ENCODE data around the gene MRLN.

MRLN gene

GRCh38 chr10:59724098-59724938 is 28.9 kb downstream of the MRLN start:
- Histone ChIP-seq H3K27ac (no peak overlapping the region), H3K9me3 (peaks cover 0 to 3% (median 0%) of the 10 kb centered on the region in 3 donors), H3K4me3 (no peak overlapping the region), H3K27me3 (no peaks in the 10 kb centered on the region), H3K36me3 (no peaks in the 10 kb centered on the region), H3K4me1 (no peaks in the 10 kb centered on the region)
- intact Hi-C loops (cut with DNase I; ENCODE audit: low total_unique reads) = no loop called here
- TF ChIP-seq CTCF (IDR thresholded peaks at IDR 0.05) = no peak
- no peak for DNase-seq

- TF ChIP-seq CTCF (IDR thresholded peaks at IDR 0.05) = no peak
- no peaks in the 10 kb centered on the region for H3K4me1 ChIP-seq
- no peak overlapping the region for H3K4me3 ChIP-seq
- intact Hi-C loops (cut with DNase I; ENCODE audit: low total_unique reads) = no loop called here
- H3K36me3 ChIP-seq = no peaks in the 10 kb centered on the region
- DNase-seq = no peak
- no peaks in the 10 kb centered on the region for H3K27me3 ChIP-seq
- H3K9me3 ChIP-seq = peaks cover 0 to 3% (median 0%) of the 10 kb centered on the region in 3 donors
- no peak overlapping the region for H3K27ac ChIP-seq
Measured at GRCh38 chr10:59720377-59720776, 32.9 kb downstream of the MRLN start.

GRCh38 chr10:59719374-59719773 is 33.9 kb downstream of the MRLN start:
- peak; percentile 10 to 13 for TF ChIP-seq CTCF (IDR thresholded peaks at IDR 0.05)
- no peak overlapping the region for H3K4me3 ChIP-seq
- no peaks in the 10 kb centered on the region for H3K36me3 ChIP-seq
- H3K27me3 ChIP-seq = no peaks in the 10 kb centered on the region
- intact Hi-C loops (cut with DNase I; ENCODE audit: low total_unique reads) = no loop called here
- no peak overlapping the region for H3K27ac ChIP-seq
- no peak for DNase-seq
- peaks cover 0 to 3% (median 0%) of the 10 kb centered on the region in 3 donors for H3K9me3 ChIP-seq
- H3K4me1 ChIP-seq = no peaks in the 10 kb centered on the region

- Histone ChIP-seq H3K27me3 (no peaks in the 10 kb centered on the region), H3K36me3 (no peaks in the 10 kb centered on the region), H3K27ac (no peak overlapping the region), H3K4me3 (no peak overlapping the region), H3K9me3 (peaks cover 0 to 3% (median 0%) of the 10 kb centered on the region in 3 donors), H3K4me1 (no peaks in the 10 kb centered on the region)
- DNase-seq = no peak
- no peak for TF ChIP-seq CTCF (IDR thresholded peaks at IDR 0.05)
- intact Hi-C loops (cut with DNase I; ENCODE audit: low total_unique reads) = no loop called here
Measured at GRCh38 chr10:59718257-59718656, 35.0 kb downstream of the MRLN start.

GRCh38 chr10:59713196-59713821 is 39.9 kb downstream of the MRLN start:
- no peak for TF ChIP-seq CTCF (IDR thresholded peaks at IDR 0.05)
- intact Hi-C loops (cut with DNase I; ENCODE audit: low total_unique reads) = no loop called here
- Histone ChIP-seq H3K4me1 (peaks cover 0 to 33% (median 19%) of the 10 kb centered on the region in 4 donors), H3K4me3 (no peak overlapping the region), H3K27ac (no peak overlapping the region), H3K9me3 (no peaks in the 10 kb centered on the region), H3K27me3 (no peaks in the 10 kb centered on the region), H3K36me3 (no peaks in the 10 kb centered on the region)
- DNase-seq = no peak
